Erythroblast (primary cell): ENCODE data around the gene PACS1.
A peak's percentile ranks its signal among the peaks of the same experiment; 100 is the strongest.

ENCODE experiments used
- DNase-seq, 2 experiments: peaks; one replicate each; lab custom pipeline; 2025; lab: John Stamatoyannopoulos, UW
- GATA1 ChIP-seq: IDR thresholded peaks from 2 replicates; pipeline ENCODE4 v1.6.1; 2011; ENCODE audit warnings: low read depth, mild to moderate bottlenecking, control low read depth, low read length, moderate library complexity
- POLR2A ChIP-seq: IDR thresholded peaks from 2 replicates; pipeline ENCODE4 v1.6.1; 2011; ENCODE audit warnings: mild to moderate bottlenecking, low read length

The PACS1 gene

GRCh38 chr11:66262696-66263095 is 192.6 kb downstream of the PACS1 start:
- TF ChIP-seq GATA1 (no peak), POLR2A (peak; percentile 5)
- no peak for DNase-seq

- TF ChIP-seq GATA1 (no peak), POLR2A (no peak)
- DNase-seq: no peak
Observed at GRCh38 chr11:66263231-66263630, 193.2 kb downstream of the PACS1 start.

- TF ChIP-seq POLR2A: no peak
- no peak for TF ChIP-seq GATA1
- DNase-seq: no peak
Observed at GRCh38 chr11:66263785-66264184, 193.7 kb downstream of the PACS1 start.

GRCh38 chr11:66264383-66264782 is 194.3 kb downstream of the PACS1 start:
- TF ChIP-seq POLR2A: no peak
- no peak for TF ChIP-seq GATA1
- DNase-seq: no peak

GRCh38 chr11:66264914-66265313 is 194.8 kb downstream of the PACS1 start:
- TF ChIP-seq GATA1 (no peak), POLR2A (no peak)
- peak in 1 of 2 experiments; percentile 43 for DNase-seq

- TF ChIP-seq GATA1: no peak
- no peak for TF ChIP-seq POLR2A
- no peak for DNase-seq
Observed at GRCh38 chr11:66265531-66266377, 195.7 kb downstream of the PACS1 start.

GRCh38 chr11:66266378-66267038 is 196.4 kb downstream of the PACS1 start:
- no peak for DNase-seq
- no peak for TF ChIP-seq GATA1
- TF ChIP-seq POLR2A: no peak

- no peak for DNase-seq
- TF ChIP-seq POLR2A (no peak), GATA1 (no peak)
Observed at GRCh38 chr11:66267039-66267378, 196.9 kb downstream of the PACS1 start.

GRCh38 chr11:66267379-66268243 is 197.5 kb downstream of the PACS1 start:
- peak; percentile 90 to 92 for DNase-seq
- TF ChIP-seq POLR2A (no peak), GATA1 (no peak)

- DNase-seq: peak; percentile 100
- no peak for TF ChIP-seq GATA1
- TF ChIP-seq POLR2A: peak; percentile 74
Observed at GRCh38 chr11:66268244-66268951, 198.3 kb downstream of the PACS1 start, which contains the start of gene RAB1B. TSS of gene RAB1B (plus strand) at chr11:66268639. CDS start at chr11:66268680, 41 bp downstream.

GRCh38 chr11:66268952-66269905 is 199.2 kb downstream of the PACS1 start:
- TF ChIP-seq POLR2A (no peak), GATA1 (no peak)
- peak; percentile 59 to 69 for DNase-seq

GRCh38 chr11:66271816-66272215 is 201.7 kb downstream of the PACS1 start:
- DNase-seq: no peak
- no peak for TF ChIP-seq POLR2A
- no peak for TF ChIP-seq GATA1
